DMS153 treated with DMSO at 0.1 percent for 48 hours (cell line): Measurements from ENCODE around the gene IL31RA.
"Not testable (repeated sequence)": the region's sequence is repeated elsewhere in the genome, so short reads cannot be mapped to it uniquely, and the experiment has no call there.

Experiments
- DNase-seq: peaks from one replicate; lab custom pipeline; 2025; ENCODE audit not compliant: unreplicated experiment; lab: John Stamatoyannopoulos, UW

IL31RA gene

DNA sequence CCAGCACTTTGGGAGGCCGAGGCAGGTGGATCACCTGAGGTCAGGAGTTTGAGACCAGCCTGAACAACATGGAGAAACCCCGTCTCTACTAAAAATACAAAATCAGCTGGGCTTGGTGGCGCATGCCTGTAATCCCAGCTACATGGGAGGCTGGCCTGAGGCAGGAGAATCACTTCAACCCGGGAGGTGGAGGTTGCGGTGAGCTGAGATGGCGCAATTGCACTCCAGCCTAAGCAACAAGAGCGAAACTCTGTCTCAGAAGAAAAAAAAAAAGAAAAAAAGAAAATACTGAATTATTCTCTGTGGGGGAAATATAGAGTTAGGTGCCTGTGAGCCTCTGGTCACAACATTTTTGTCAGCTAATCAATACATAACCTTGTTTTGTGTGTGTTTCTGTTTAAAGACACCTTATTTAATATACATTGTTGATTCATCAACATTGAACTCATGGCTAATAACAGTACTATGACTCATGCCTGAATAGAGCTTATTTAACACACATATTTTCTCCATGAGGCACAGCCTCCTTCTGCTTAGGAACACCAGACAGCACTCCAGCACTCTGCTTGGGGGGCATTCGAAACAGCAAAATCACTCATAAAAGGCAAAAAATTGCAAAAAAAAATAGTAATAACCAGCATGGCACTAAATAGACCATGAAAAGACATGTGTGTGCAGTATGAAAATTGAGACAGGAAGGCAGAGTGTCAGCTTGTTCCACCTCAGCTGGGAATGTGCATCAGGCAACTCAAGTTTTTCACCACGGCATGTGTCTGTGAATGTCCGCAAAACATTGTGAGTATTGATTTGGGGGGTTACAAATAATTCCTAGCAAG lies at the start of gene IL31RA:
Gene IL31RA, plus strand, starts transcription at position 519 of the 836 bp plus-strand sequence. Its CDS starts 214 bp downstream, at position 733.
- DNase-seq = no peak

DNA sequence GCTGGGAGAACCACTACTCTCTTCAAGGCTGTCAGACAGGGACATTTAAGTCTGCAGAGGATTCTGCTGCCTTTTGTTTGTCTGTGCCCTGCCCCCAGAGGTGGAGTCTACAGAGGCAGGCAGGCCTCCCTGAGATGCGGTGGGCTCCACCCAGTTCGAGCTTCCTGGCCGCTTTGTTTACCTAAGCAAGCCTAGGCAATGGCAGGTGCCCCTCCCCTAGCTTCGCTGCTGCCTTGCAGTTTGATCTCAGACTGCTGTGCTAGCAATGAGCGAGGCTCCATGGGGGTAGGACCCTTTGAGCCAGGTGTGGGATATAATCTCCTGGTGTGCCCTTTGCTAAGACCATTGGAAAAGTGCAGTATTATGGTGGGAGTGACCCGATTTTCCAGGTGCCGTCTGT lies 42.3 kb upstream of the IL31RA start:
- not testable (repeated sequence) for DNase-seq

GRCh38 chr5:55815939-55816338 lies 35.2 kb upstream of the IL31RA start:
- DNase-seq = not testable (repeated sequence)

GRCh38 chr5:55816342-55816741 lies 34.8 kb upstream of the IL31RA start:
- DNase-seq = no peak

DNA sequence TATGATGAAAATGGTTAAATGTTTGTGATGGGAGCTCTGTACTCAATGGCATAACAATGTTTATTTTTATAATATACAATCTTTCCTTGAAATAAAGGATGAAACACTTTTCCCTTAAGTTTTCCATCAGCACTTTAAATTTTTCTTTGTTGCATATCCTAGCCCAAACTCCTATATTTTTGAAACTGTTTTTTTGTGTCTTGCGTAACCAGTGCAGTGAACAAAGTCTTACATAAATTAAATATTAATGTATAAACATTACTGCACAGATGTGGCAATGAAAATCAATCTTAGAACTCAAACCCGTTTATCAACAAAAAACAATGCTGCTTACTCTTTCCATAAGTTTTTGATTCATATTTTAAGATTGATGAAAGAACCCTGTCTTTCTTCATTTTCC lies 34.1 kb upstream of the IL31RA start:
- no peak for DNase-seq

DNA sequence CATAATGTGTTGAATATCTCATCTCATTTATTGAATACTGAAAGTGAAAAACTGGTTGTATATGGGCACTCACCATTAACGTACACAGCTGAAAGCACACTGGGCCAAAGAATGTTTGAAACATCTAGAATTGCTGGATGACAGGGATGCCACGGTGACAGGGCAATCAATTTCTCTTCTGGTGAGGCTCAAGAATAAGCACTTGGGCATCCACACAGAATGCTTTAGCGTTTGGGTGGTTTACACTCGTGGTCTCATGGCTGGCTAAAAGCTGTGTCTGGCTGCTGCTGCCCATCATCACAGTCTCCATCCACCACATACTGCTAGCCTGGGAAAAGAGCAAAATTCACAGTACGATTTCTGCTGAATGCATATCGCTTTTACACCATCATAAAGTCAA lies 30.7 kb upstream of the IL31RA start:
- no peak for DNase-seq

DNA sequence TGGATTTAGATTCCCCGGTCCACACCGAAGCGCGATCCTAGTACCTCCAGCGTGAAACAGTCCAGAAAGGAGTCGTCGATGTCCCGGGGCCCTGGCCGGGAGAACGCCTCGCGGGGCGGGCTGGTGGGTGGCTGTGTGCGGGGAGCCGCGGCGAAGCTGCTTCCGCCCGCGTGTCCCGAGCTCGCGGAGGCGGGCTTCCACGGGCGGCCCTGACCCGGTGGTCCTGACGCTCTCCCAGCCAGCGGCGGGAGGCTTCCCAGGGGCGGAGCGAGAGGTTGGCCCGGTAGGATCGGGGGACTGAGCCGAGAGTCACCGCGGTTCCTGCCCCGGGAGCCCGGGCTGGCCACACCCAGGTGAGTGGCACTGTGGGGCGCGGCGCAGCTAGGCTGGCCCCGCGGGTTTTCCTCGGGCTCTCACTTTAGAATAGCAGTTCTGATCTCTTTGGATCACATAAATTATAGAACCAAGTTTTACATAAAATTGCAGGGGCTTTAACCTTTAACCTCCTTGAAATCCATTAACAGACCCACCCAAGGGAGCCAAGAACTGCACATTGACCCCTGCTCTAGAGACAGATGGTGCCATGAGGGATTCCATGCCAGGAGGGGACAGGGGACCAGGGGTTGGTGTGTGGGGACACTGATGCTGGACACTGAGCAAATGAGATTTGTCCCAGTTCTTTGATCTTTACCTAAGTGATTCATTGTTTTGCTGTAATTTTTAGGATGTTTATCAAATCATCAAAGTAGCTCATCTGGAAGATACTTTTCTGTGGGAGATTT lies 29.2 kb upstream of the IL31RA start:
- DNase-seq = no peak

DNA sequence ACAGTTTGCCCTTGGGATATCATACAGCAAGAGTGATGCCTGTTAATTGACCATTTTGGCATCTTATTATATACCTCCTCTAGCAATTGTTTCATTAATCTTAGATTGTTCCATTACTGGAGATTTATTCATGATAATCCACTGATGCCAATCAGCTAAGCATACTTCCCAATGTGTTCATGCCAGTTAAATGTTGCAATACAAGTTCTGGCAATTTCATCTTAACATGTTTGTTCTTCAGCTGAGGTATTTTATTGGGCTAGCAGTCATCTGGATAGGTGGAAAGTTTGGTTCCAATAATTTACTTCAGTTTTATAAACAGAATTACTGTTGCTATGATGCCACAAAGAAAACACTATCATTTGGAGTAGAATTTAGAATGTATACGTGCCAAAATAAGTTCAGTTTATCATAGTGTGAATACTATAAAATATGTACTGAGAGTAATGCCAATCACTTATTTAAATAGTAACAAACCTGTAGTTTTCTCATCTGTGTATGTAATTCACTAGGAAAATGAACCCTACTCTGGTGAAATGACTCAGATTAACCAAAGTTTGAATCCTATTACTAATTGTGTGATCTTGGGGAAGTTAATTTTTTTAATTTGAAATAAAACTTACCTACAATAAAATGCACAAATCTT lies 27.9 kb upstream of the IL31RA start:
- DNase-seq = no peak

DNA sequence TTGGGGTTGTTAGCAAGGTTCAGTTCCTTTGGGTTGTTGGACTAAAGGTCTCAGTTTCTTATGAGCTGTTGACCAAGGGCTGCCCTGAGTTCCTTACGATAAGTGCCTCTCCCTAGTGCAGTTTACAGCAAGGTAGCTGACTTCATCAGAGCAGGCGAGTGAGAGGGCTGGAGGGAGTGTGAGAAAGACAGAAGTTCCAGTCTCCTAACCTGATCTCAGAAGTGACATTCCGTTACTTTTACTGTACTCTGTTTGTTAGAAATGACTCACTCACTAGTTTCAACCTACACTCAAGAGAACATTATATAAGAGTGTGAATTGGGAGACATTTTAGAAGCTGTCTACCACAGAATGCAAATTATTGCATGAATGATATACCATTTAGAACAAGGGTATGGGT lies 21.2 kb upstream of the IL31RA start:
- no peak for DNase-seq

DNA sequence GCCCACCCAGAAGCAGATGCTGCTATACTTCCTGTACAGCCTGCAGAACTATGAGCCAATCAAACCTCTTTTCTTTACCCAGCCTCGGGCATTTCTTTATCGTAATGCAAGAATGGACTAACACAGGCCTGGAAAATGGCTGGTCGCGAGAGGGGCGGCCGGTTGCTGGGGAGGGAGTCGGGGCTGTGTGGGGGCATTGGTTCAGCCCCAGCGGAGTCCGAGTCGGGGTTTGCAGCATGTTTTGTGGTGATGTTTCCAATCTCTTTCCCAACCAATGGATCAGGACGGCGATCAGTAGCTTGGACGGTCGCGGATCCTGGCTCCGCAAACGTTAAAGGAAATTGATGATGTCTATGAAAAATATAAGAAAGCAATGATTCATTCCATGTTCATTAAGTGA lies 18.7 kb upstream of the IL31RA start:
- no peak for DNase-seq

- DNase-seq = no peak
Measured at GRCh38 chr5:55836191-55836590, 15.0 kb upstream of the IL31RA start.

- DNase-seq = no peak
Measured at GRCh38 chr5:55841976-55842375, 9.2 kb upstream of the IL31RA start.

DNA sequence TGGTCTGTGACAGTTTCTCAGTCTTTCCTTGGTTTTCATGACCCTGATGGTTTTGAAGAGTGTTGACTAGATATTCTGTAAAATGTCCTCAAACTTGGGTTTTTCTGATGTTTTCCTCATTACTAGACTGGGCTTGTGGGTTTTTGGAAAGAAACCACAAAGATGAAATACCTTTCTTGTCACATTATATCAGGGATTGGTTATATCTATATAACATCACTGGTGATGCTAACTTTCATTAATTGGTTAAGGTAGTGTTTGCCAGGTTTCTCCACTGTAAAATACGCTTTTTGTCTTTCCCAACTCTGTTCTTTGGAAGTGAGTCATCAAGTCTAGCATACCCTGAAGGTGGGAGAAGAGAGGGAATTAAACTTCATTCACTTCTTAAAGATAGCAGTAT lies 3.3 kb upstream of the IL31RA start:
- no peak for DNase-seq

GRCh38 chr5:55848783-55849182 lies 2.4 kb upstream of the IL31RA start:
- DNase-seq = no peak

DNA sequence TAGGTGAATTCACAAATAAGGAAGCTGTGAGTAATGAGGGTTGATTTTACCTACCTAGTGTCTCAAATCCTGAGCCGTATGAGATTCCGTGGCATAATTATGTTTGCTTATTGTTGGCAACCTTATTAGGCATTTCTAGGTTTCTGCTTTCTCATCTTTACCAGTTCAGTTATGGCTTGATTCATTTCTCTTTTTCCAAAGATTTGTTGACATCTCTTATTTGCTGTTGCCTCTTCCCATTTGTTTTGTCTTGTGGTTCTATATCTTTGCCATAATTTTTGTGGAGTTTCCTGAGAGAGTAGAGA lies 470 bp downstream of the IL31RA start:
- DNase-seq = no peak

- no peak for DNase-seq
Measured at GRCh38 chr5:55852503-55852902, 1.3 kb downstream of the IL31RA start.

DNA sequence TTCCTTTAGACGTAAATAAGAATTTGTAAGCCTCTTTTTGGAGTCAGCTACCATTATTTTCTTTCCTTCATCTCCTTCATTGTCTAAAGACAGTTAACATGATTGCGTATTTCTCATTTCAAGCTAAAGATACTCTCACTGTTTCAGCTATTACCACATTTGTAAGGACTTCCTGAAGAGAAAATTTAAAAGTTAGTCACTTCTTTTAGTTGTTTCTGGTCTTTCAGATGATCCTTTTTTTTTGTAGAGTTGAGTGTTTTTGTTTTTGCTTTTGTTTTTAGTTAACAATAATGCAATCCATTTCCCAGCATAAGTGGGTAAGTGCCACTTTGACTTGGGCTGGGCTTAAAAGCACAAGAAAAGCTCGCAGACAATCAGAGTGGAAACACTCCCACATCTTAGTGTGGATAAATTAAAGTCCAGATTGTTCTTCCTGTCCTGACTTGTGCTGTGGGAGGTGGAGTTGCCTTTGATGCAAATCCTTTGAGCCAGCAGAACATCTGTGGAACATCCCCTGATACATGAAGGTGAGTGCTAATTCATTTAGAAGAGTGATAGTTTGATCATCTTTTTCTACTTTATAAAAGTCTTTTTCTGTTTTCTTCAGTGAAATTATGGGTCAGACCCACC lies 2.0 kb downstream of the IL31RA start:
- no peak for DNase-seq

- DNase-seq = no peak
Measured at GRCh38 chr5:55853818-55854217, 2.7 kb downstream of the IL31RA start.

DNA sequence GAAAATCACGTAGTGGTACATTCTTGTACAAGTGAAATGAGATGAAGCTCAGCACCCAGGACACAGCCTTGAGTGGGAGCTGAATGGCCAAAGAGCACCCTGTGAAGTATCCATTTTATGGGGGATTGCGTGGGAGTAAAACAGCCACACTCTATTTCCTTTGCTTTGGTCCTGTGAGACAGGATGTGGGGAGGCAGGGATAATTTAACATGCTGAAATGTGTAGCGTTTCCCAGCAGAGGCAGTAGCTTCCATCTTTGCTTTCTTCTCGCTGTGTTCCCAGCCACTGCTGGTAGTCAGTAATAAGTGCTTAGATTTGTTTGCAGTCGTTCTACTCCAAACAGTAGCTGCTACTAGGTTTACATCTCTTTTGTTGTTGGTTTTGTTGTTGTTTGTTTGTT lies 4.4 kb downstream of the IL31RA start:
- no peak for DNase-seq

DNA sequence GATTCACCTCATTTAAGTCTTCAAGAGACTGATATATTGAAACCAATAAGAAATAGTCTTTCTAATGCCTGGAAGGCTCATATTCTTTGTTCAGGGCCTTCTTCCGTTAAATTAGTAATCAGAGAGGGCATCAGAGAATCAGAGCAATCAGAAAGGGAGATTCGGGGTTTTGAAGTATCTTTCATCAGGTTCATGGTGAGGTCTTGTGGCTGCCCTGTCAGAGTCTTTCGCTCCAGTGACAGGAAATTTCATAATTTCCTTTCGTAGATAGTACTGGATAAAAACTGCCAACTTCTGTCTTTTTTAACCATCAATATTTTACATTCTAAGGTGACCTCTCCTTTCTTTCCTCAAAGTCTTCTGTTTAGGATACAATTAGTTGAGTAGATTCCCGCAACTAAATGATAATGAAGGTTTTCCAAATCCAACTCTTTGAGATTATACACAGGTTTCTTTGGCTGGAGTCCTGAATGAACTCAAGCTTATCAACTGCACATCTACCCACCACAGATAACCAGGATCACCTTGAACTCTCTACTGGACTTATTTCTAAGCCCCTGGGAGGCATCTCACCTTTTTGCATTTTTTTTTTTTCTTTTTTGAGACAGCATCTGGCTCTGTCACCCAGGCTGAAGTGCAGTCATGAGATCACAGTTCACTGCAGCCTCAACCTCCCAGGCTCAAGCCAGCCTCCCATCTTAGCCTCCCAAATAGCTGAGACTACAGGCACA lies 5.5 kb downstream of the IL31RA start:
- no peak for DNase-seq

DNA sequence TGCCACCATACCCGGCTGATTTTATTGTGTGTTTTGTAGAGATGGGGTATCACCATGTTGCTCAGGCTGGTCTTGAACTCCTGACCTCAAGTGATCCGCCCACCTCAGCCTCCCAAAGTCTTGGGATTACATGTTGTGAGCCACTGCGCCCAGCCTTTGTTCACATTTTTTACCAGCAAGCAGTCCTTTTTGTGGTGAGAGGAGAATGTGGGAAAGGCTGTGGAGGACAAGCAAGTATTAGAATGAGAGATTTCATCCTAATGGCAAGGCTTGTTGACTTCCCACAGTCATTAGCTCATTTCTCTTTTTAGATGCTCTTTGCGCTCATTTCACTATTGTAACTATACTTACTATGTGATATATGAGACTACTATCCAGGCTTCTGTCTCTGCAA lies 6.1 kb downstream of the IL31RA start:
- no peak for DNase-seq
